Parathyroid adenoma (tissue), 2 donors: ENCODE measurements around the gene AP4M1.

ENCODE experiments used
- H2AFZ ChIP-seq: fragments of 300-600 bp; sonication (generic); one replicate; pipeline ENCODE4 v1.7.0; 2017; ENCODE audit warnings: antibody characterized with exemption, mild to moderate bottlenecking
- H3K27ac ChIP-seq: fragments of 300-600 bp; sonication (generic); one replicate; pipeline ENCODE4 v1.7.0; 2017
- H3K27me3 ChIP-seq: fragments of 300-600 bp; sonication (generic); one replicate; pipeline ENCODE4 v1.7.0; 2017; ENCODE audit warnings: low read length; ENCODE audit not compliant: control insufficient read depth, insufficient read depth
- H3K36me3 ChIP-seq: fragments of 300-600 bp; sonication (generic); one replicate; pipeline ENCODE4 v1.7.0; 2017; ENCODE audit warnings: low read length; ENCODE audit not compliant: control insufficient read depth, insufficient read depth
- H3K4me1 ChIP-seq: fragments of 300-600 bp; sonication (generic); one replicate; pipeline ENCODE4 v1.7.0; 2017; ENCODE audit warnings: control low read depth
- H3K4me2 ChIP-seq: fragments of 300-600 bp; sonication (generic); one replicate; pipeline ENCODE4 v1.7.0; 2017; ENCODE audit warnings: low read length
- H3K4me3 ChIP-seq: fragments of 300-600 bp; sonication (generic); one replicate; pipeline ENCODE4 v1.7.0; 2017; ENCODE audit warnings: low read depth, low read length
- H3K79me2 ChIP-seq: fragments of 300-600 bp; sonication (generic); one replicate; pipeline ENCODE4 v1.7.0; 2017; ENCODE audit warnings: control low read depth
- H3K9ac ChIP-seq: fragments of 300-600 bp; sonication (generic); one replicate; pipeline ENCODE4 v1.7.0; 2017; ENCODE audit warnings: mild to moderate bottlenecking
- H3K9me3 ChIP-seq: fragments of 300-600 bp; sonication (generic); one replicate; pipeline ENCODE4 v1.7.0; 2017; ENCODE audit warnings: low read length; ENCODE audit not compliant: control insufficient read depth
- CTCF ChIP-seq: fragments of 300-600 bp; sonication (generic); IDR thresholded peaks from one replicate; pipeline ENCODE4 v1.7.0; 2017; ENCODE audit warnings: antibody characterized with exemption, mild to moderate bottlenecking
- donor health status: primary hyperparathyroidism.

Gene AP4M1

DNA sequence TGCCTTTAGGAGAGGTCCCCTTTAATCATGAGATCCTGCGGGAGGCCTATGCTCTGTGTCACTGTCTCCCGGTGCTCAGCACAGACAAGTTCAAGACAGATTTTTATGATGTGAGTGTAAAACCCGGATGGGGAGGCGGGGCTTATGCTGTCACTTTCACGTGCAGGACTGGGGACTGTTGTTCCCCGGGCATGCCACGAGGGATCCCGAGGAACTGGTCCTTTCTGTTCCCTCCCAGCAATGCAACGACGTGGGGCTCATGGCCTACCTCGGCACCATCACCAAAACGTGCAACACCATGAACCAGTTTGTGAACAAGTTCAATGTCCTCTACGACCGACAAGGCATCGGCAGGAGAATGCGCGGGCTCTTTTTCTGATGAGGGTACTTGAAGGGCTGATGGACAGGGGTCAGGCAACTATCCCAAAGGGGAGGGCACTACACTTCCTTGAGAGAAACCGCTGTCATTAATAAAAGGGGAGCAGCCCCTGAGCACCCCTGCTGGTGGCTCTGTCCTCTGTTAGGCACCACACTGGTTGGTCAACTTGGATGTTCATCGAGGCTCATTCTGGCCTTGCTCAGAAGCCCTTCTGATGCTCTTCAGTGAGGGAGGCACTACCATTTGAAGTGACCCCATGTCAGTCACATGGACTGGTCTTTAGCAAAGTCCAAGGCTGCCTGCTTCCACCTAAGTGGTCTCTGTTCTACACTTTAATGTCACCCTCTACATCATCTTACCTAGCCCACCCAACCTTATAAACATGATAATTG lies 9.8 kb upstream of the AP4M1 start:
- no peak overlapping the region for H2AFZ ChIP-seq
- peaks cover 11% of the 10 kb centered on the region for H3K4me1 ChIP-seq
- H3K9ac ChIP-seq = no peak overlapping the region
- H3K79me2 ChIP-seq = no peaks in the 10 kb centered on the region
- H3K27me3 ChIP-seq = no peaks in the 10 kb centered on the region
- H3K4me2 ChIP-seq = no peak overlapping the region
- no peak for TF ChIP-seq CTCF
- H3K36me3 ChIP-seq = no peaks in the 10 kb centered on the region
- no peak overlapping the region for H3K4me3 ChIP-seq
- no peaks in the 10 kb centered on the region for H3K9me3 ChIP-seq
- no peak overlapping the region for H3K27ac ChIP-seq

DNA sequence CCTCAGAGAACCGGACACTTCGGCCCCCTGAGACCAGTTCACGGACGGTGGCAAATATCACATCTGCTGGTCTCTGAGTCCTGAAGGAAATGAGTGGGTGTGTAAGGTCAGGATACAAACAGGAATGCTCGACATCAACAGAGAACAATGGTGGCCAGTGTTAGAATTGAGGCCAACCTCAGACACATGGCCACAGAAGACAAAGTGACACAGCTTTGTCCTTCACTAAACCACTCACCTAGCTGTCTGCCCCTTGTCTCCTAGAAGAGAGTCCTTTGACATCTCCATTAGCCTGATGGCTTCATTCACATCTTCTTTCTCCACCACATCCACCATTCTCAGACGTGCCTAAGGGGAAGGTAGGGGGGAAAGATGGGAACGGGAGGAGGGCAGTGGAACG lies 8.4 kb upstream of the AP4M1 start:
- no peak for TF ChIP-seq CTCF
- H3K27ac ChIP-seq = no peak overlapping the region
- H2AFZ ChIP-seq = no peak overlapping the region
- H3K27me3 ChIP-seq = no peaks in the 10 kb centered on the region
- H3K4me3 ChIP-seq = no peak overlapping the region
- no peak overlapping the region for H3K4me2 ChIP-seq
- no peaks in the 10 kb centered on the region for H3K36me3 ChIP-seq
- H3K9me3 ChIP-seq = no peaks in the 10 kb centered on the region
- no peaks in the 10 kb centered on the region for H3K79me2 ChIP-seq
- no peak overlapping the region for H3K9ac ChIP-seq
- peaks cover 9% of the 10 kb centered on the region for H3K4me1 ChIP-seq

DNA sequence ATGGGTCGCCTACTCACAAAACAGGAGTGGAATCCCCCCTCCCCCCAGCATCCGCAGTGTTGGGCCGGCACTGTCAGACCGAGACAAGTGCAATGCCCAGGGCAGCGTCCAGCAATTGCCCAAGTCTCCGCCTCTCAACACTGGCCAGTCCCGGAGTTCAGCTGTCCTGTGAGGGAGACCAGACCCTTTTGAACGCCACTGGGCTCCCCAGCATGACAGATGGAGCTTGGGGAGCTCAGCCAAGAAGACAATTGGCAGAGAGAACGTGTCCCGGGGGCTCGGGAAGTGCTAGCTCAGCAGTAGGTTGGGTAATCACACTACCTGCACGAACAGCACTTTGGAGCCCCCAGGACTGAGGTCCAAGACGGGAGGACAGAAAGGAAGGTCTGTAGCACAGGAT lies 7.9 kb upstream of the AP4M1 start:
- H3K9ac ChIP-seq = no peak overlapping the region
- no peaks in the 10 kb centered on the region for H3K9me3 ChIP-seq
- H3K4me2 ChIP-seq = no peak overlapping the region
- H2AFZ ChIP-seq = no peak overlapping the region
- no peak overlapping the region for H3K27ac ChIP-seq
- TF ChIP-seq CTCF = no peak
- peaks cover 4% of the 10 kb centered on the region for H3K4me1 ChIP-seq
- no peaks in the 10 kb centered on the region for H3K36me3 ChIP-seq
- no peaks in the 10 kb centered on the region for H3K27me3 ChIP-seq
- no peak overlapping the region for H3K4me3 ChIP-seq
- H3K79me2 ChIP-seq = peaks cover 2% of the 10 kb centered on the region

DNA sequence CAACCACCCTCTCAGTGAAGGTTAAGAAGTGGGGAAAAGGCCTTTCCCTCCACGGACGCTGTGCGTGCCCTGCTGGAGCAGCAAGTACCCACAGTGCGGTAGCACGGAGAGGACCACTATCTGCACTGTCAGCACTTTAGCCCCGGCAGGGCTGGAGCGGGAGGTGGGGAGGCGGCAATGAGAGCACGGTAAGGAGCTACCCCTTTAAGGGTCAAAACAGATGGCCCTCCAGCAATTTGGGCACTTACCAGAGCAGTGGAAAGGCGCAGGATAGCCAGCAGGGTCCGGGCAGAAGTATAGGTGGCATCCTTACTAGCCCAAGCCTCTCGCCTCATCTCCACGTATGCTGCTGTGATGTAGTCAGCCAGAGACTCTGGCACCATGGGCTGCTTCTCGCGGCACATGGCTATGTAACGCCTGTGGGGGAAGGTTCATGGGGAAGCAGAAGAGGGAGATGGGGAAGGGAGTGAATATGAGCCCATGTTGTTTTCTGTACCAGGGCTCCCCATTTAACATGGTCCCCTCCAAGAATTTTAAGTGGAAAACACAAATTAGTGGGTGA lies 7.4 kb upstream of the AP4M1 start:
- H3K36me3 ChIP-seq = no peaks in the 10 kb centered on the region
- no peaks in the 10 kb centered on the region for H3K9me3 ChIP-seq
- no peaks in the 10 kb centered on the region for H3K27me3 ChIP-seq
- no peak overlapping the region for H3K4me2 ChIP-seq
- H3K4me1 ChIP-seq = peaks cover 4% of the 10 kb centered on the region
- H3K79me2 ChIP-seq = peaks cover 2% of the 10 kb centered on the region
- no peak overlapping the region for H3K9ac ChIP-seq
- H2AFZ ChIP-seq = no peak overlapping the region
- no peak for TF ChIP-seq CTCF
- no peak overlapping the region for H3K27ac ChIP-seq
- H3K4me3 ChIP-seq = no peak overlapping the region

DNA sequence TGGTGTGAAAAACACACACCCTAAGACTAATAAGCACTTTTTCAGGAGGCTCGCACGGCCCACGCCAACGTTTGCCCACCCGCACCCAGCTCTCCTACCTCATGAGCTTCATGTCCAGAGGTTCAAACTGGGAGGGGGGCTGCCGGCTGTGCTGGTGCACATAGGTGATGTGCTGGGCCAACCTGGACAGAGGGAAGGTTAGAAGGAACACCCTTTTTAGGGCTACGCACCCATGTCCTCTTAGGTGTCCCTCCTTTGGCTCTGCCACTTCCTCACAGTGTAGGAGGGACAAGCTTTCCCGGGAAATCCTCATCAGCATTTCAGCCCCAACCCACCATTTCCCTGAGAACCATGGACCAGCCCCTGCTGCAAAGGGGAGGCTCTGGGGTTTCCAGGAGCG lies 6.2 kb upstream of the AP4M1 start:
- H3K36me3 ChIP-seq = no peaks in the 10 kb centered on the region
- H3K9ac ChIP-seq = no peak overlapping the region
- no peaks in the 10 kb centered on the region for H3K27me3 ChIP-seq
- no peak overlapping the region for H3K4me2 ChIP-seq
- no peak overlapping the region for H3K4me3 ChIP-seq
- H3K79me2 ChIP-seq = peaks cover 2% of the 10 kb centered on the region
- no peak overlapping the region for H3K27ac ChIP-seq
- no peaks in the 10 kb centered on the region for H3K9me3 ChIP-seq
- TF ChIP-seq CTCF = no peak
- no peak overlapping the region for H2AFZ ChIP-seq
- peaks cover 5% of the 10 kb centered on the region for H3K4me1 ChIP-seq
